ENCODE results near the gene WDR53. TPM values are rescaled to one million over a fixed set of nuclear protein-coding genes. Genes with fewer than 3 reads are reported as not detected.

The WDR53 gene
- total and polyA plus RNA-seq, 9 of the 15 experiments (the other 6 are each of a cell fraction or from before 2014, with no cell fraction given) = 13.0 to 34.5 (median 20.9) TPM

DNA sequence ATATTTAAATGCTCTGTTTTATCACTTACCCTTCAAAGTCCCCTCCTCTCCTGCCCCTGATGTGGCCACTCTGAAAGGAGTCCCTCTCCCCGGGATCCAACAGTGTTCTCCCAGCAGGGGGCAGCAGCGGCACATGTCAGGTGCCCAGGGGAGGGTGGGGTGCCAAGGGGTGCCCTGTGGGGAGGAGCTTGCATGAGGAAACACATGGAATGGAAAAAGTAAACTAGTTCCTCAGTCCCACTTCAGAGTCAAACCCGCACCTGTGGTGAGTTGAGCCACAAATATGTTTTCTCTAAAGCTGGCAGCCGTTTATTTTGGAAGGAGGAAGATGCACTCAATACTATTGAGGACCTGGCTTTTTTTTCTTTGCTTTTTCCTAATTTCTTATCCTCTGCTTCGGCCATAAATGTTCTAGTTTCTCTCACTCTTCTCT lies 41.0 kb upstream of the WDR53 start:
- no TSS peak for BruUV-seq (replicated peaks)
- CTCF ChIA-PET (ENCODE audit: low intra/inter-chr PET ratio) = interaction anchor here (1.1 to 4.2 kb wide), 3 partner anchors 76 to 844 kb away, joined by 4 to 48 read pairs (median 9); partner anchors contain the start of gene PIGZ
- Histone ChIP-seq H3K79me2 (ENCODE audit: control insufficient read depth, insufficient read depth, low read length) (no peaks in the 10 kb centered on the region), H3K4me1 (replicated peaks in 1 of 2; ENCODE audit: control insufficient read depth in 2 of 2, insufficient read depth in 2 of 2, low read length in 2 of 2) (peaks cover 11 to 20% of the 10 kb centered on the region in 2 experiments), H3K9me1 (ENCODE audit: control insufficient read depth, insufficient read depth, low read length) (no peaks in the 10 kb centered on the region), H4K20me1 (replicated peaks; ENCODE audit: control insufficient read depth, insufficient read depth, low read length) (no peaks in the 10 kb centered on the region), H3K9ac (ENCODE audit: insufficient read depth in 1 of 2, low read depth in 2 of 2, low read length in 2 of 2) (no peak overlapping the region), H3K4me2 (ENCODE audit: insufficient read depth, low read length) (no peak overlapping the region), H3K36me3 (ENCODE audit: control insufficient read depth, insufficient read depth, low read length) (no peaks in the 10 kb centered on the region), H3K9me3 (replicated peaks; ENCODE audit: control insufficient read depth, insufficient read depth, low read depth, low read length) (no peaks in the 10 kb centered on the region), H3K4me3 (no peak overlapping the region), H2AFZ (ENCODE audit: low read depth, low read length) (peak overlapping the region; percentile 67), H3K27ac (ENCODE audit: extremely low read depth, low read depth, low read length) (no peak overlapping the region; the same call in 2 of the 3 replicates), H3K27me3 (ENCODE audit: control insufficient read depth in 2 of 2, insufficient read depth in 2 of 2, low read length in 2 of 2) (no peaks in the 10 kb centered on the region)
- WGBS (ENCODE audit: insufficient coverage, low coverage, missing lambda C conversion rate) = 23% methylated on average over 5 of the region's 5 CpGs
- DNase-seq (ENCODE audit: extremely low read depth in 1 of 4, low spot score in 3 of 4) (peak; percentile 93 to 96 (median 94)), FAIRE-seq (peak; percentile 87), ATAC-seq (peak; percentile 96)
- POLR2A ChIA-PET = interaction anchor here (0.6 to 1.1 kb wide), 6 partner anchors 9 to 82 kb away, joined by 3 to 4 read pairs (median 3); no protein-coding TSS in a partner anchor
- intact Hi-C loops (cut with micrococcal nuclease) = loop anchor here (1.0 to 5.0 kb wide), 8 partner anchors 23 to 578 kb away; partner anchors contain the start of gene NCBP2
- in situ Hi-C loops (cut with MboI) = loop anchor here (10.0 kb wide), 1 partner anchor 365 kb away; no protein-coding TSS in a partner anchor
- TF ChIP-seq ZNF639 (CRISPR knock-in tag; conservative IDR thresholded peaks at IDR 0.05 in 1 of 2, IDR thresholded peaks at IDR 0.05 in 1 of 2) = peak in 1 of 2 experiments; percentile 14; a peak in 1 of 4 replicates
- TF ChIP-seq ZBTB11 (CRISPR knock-in tag; IDR thresholded peaks at IDR 0.05) = peak in 1 of 3 experiments; percentile 36; a peak in 1 of 6 replicates
- TF ChIP-seq LEF1 (IDR thresholded peaks at IDR 0.05) = no peak
- TF ChIP-seq MNT (conservative IDR thresholded peaks at IDR 0.05) = peak in 1 of 2 experiments; percentile 48; a peak in 1 of 4 replicates
- TF ChIP-seq MAZ (CRISPR knock-in tag; conservative IDR thresholded peaks at IDR 0.05 in 1 of 2, IDR thresholded peaks at IDR 0.05 in 1 of 2) = peak; percentile 78 to 97
- TF ChIP-seq CC2D1A (IDR thresholded peaks at IDR 0.05) = peak; percentile 81; the same call in 1 of the 2 replicates
- 0 out of 2 replicates have a peak, but pooled peaks have one; percentile 8 for TF ChIP-seq EP300 (IDR thresholded peaks at IDR 0.05; ENCODE audit: low read length)
- TF ChIP-seq ETV1 (tag; conservative IDR thresholded peaks at IDR 0.05; ENCODE audit: low read depth) = no peak; the same call in 1 of the 2 replicates
- no peak for TF ChIP-seq NBN (IDR thresholded peaks at IDR 0.05; ENCODE audit: low read depth)
- TF ChIP-seq SMC3 (conservative IDR thresholded peaks at IDR 0.05; ENCODE audit: insufficient read depth, low read depth, low read length) = peak; percentile 92
- TF ChIP-seq ATF7 (IDR thresholded peaks at IDR 0.05) = no peak
- no peak for TF ChIP-seq C11orf30 (IDR thresholded peaks at IDR 0.05; ENCODE audit: low read depth)
- peak in 1 of 2 experiments; percentile 22; a peak in 1 of 4 replicates for TF ChIP-seq RCOR1 (IDR thresholded peaks at IDR 0.05; ENCODE audit: borderline replicate concordance in 1 of 2, low read depth in 2 of 2, low read length in 2 of 2)
- peak; percentile 94 to 98 for TF ChIP-seq RAD21 (CRISPR knock-in tag; conservative IDR thresholded peaks at IDR 0.05 in 1 of 2, IDR thresholded peaks at IDR 0.05 in 1 of 2)
